Epithelial cell of proximal tubule (primary cell): Measurements from ENCODE around the gene UBE2O. TPM values are rescaled to one million over a fixed set of nuclear protein-coding genes. Genes with fewer than 3 reads are reported as not detected.

ENCODE experiments used
- DNase-seq: peaks from one replicate; pipeline ENCODE4 v3.0.0-alpha.2; 2011; ENCODE audit warnings: low read depth
- H3K4me3 ChIP-seq: 2 replicates; pipeline ENCODE4 v1.5.1; 2011; ENCODE audit warnings: low read depth, mild to moderate bottlenecking, low read length
- total RNA-seq: library from RNA; depleted of rRNA; stranded (reverse); fragments of >200 nt; gene quantifications from 2 replicates; pipeline ENCODE4 v1.2.3, GENCODE V29; 2015
- TF ChIP-seq, protein P1 (sequence below): conservative IDR thresholded peaks from 2 replicates; pipeline ENCODE4 v1.5.1; 2012; ENCODE audit warnings: low read depth, mild to moderate bottlenecking, low read length

UBE2O gene
- total RNA-seq, 1 donor from 2014 or later, result 15.6 TPM

DNA sequence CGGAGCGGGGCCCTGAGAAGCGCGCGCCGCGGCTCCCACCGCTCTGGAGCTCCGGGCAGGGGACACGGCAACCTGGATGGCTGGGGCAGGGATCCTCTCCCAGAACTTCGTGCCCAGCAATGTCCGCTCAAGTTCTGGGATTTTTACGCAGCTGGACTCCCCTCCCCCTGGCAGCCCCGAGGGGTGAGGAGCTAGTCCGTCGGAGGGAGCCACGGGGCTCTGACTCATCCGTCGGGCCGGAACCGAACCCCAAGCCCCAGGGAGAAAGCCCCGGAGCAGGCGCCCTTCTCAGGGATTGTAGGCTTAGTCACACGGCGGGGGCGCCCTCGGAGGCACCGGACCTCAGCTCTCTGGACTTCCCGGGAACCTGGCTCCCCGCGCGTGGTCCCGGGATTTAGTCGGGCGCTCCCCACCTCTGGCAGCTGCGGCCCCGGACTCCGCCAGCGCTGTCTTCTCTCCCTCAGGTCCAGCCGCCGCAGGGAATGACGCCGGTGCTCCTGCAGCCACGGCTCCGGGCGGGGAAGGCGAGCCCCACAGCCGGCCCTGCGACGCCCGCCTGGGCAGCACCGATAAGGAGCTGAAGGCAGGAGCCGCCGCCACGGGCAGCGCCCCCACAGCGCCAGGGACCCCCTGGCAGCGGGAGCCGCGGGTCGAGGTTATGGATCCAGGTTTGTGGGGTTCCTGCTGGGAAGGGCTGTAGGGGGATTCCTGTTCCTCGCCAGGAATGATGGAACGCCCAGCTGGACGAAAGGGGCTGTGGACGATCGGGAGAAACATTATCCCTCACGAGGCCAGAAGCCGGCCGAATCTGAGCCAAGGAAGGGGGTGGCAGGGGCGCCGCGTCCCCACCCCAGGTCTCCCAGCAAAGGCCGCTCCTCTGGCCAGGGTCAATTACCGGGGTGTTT lies 67.7 kb downstream of the UBE2O start:
- TF ChIP-seq, protein P1, sequence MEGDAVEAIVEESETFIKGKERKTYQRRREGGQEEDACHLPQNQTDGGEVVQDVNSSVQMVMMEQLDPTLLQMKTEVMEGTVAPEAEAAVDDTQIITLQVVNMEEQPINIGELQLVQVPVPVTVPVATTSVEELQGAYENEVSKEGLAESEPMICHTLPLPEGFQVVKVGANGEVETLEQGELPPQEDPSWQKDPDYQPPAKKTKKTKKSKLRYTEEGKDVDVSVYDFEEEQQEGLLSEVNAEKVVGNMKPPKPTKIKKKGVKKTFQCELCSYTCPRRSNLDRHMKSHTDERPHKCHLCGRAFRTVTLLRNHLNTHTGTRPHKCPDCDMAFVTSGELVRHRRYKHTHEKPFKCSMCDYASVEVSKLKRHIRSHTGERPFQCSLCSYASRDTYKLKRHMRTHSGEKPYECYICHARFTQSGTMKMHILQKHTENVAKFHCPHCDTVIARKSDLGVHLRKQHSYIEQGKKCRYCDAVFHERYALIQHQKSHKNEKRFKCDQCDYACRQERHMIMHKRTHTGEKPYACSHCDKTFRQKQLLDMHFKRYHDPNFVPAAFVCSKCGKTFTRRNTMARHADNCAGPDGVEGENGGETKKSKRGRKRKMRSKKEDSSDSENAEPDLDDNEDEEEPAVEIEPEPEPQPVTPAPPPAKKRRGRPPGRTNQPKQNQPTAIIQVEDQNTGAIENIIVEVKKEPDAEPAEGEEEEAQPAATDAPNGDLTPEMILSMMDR, result no peak
- H3K4me3 ChIP-seq, result peak overlapping the region; percentile 64
- DNase-seq, result no peak

DNA sequence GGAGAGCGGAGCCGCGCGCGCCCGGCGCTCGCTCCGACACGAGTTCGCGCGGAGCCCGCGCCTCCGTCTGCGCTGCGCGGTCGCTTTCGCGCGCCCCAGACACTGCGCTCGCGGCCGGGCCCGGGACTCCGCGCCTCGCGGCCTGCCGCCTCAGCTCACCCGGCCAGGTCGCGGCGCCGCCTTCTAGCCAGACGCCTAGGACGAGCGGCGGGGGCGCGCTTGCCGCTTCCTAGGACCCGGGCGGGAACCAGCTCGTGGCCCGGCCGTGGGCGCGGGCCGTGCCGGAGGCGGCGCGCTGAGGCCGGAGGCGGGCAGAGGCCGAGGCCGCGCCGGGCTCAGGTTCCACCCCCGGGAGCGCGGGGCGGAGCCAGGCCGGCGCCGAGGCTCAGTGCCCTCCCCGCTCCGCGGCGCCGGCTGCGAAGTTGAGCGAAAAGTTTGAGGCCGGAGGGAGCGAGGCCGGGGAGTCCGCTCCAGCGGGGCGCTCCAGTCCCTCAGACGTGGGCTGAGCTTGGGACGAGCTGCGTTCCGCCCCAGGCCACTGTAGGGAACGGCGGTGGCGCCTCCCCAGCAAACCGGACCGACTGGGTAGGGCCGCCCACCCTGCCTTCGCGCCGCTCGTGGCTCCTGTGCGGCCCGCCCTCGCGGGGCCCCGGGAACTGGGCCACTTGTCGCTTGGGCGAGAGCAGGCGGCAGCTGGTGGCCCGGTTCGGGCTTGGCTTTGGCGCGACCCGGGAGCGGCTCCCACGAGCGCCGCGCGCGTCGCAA lies 68.5 kb downstream of the UBE2O start, which contains the start of gene SPHK1:
Gene SPHK1 (plus strand): TSS at position 388 of the 765 bp plus-strand sequence. CDS start 1,036 bp downstream, outside the sequence.
- no peak for DNase-seq
- H3K4me3 ChIP-seq, result peak within 1 kb of the TSS; percentile 64
- TF ChIP-seq, protein P1, result no peak

DNA sequence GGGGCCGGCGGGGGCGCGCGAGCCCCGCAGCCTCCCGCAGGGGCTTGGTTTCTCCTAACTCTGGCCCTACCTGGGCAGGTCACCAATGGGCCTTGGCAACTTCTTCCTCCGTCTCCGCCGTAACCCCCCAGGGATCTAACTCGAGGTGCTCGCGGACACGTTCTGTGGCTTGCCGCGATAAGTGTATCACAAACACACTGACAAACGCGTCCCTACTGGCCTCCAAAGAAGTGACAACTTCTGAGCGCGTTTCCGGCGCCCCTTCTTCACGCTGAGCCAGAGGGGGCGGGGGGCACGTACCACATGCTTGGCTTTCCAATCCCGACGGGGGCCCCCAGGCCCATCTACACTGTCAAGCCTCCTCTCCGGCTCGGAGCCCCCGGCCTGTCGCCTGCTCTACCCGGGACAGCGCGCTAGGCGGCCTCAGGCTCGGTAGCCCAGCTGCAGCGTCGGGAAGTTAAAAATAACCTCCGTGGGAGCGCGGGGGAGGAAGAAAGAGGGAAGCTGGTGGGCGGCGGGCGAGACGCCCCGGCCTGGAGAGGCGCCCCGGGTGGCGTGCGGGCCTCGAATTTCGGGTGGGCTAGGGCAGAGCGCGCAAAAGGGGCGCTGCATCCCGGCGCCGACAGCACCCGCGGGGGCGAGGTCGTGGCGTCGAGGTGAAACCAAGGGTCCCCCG lies 69.3 kb downstream of the UBE2O start:
- TF ChIP-seq, protein P1, result peak; percentile 17
- H3K4me3 ChIP-seq, result peak overlapping the region; percentile 64
- no peak for DNase-seq

DNA sequence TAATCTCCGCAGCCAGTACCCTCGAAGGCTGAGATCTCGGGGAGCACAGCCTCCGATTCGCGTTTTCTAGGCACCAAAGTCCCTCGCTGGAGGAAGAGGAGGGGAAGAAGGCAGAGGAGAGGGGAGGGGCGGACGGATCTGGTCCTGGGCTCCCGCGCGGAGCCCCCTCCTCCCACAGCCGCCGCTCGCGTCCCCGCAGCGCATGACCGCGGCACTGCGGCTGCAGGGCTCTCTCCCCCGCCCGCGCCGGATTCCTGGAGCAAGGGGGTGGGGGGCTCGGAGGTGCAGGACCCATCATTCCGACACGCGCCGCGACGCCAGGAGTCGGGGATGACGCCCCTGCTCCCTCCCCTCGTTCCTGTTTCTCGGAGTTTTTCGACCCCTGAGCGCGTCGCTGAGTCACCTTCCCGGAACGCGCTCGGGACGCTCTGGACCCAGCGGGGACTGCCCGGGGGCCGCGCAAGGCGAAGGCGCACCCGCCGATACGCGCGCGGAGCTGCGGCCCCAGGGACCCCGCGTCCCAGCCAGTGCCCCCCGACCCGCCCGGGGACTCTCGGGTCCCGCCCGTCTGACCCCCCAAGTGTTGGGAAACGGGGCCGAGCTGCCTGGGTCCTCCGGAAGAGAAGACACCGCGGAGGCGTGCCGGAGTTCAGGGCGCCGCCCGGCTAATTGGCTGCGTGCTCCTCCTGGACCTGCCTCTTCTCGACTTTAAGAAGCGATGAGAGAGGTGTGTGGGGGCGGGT lies 70.0 kb downstream of the UBE2O start:
- no peak for DNase-seq
- H3K4me3 ChIP-seq, result peak overlapping the region; percentile 64
- TF ChIP-seq, protein P1, result no peak

DNA sequence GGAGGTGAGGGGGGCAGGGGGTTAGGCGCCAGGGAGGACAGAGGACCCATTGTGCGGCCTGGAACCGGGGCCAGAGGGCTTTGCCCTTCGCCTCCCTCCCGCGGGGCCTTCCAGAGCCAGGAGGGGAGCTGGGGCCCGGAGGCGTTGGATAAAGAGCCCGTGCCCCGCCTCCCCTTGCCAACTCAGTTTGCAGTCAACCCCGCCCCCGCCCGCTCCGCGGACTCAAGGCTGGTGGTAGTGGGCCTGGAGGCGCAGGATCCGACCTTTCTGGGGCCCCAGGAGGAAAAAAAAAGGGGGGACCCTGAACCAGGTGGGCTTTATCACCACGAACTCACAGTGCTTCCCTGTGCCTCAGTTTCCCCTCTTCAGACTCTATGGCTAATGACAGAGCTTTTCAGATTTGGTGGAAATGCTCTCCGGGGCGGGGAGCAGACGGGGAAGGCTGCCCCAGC lies 70.6 kb downstream of the UBE2O start:
- no peak for DNase-seq
- H3K4me3 ChIP-seq, result peak overlapping the region; percentile 64
- TF ChIP-seq, protein P1, result no peak

DNA sequence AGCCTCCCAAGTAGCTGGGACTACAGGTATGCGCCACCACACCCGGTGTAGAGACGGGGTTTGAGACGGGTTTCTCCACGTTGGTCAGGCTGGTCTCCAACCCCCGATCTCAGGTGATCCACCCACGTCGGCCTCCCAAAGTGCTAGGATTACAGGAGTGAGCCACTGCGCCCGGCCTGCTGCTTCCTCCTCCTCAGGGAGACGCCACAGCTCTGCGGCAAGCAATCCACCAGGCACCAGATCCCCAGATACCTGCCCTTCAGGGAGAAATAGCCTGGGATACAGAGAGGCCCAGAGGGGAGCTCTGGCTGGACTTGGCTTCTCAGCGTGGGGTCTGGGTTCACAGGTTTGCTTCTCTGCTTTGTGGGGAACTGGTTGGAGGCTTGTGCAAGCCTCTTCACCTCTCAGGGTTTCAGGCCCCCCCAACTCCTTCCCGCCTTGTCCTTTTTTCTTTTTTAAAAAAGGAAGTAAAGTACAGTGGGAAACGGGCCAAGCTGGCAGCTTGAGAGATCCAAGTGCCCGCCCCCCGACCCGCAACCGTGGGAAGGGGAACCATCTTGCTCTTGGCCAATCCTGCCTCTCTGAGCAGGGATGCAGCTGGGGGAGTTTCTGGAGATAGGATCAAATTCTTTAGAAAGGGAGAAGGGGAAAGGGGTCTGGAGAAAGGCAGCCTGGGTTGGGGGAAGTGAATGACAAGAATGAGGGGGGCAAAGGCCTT lies 71.2 kb downstream of the UBE2O start:
- H3K4me3 ChIP-seq, result no peak overlapping the region
- TF ChIP-seq, protein P1, result no peak

More for the DNA sequence above, 71.2 kb downstream of the UBE2O start:
- DNase-seq, result no peak
